Kidney capillary endothelial cell (primary cell): ENCODE measurements around the gene ABCC8.
A peak's percentile ranks its signal among the peaks of the same experiment; 100 is the strongest.

ENCODE experiments used
- DNase-seq: peaks from one replicate; pipeline ENCODE4 v3.0.0-alpha.2; 2018; ENCODE audit warnings: low spot score

ABCC8 gene

DNA sequence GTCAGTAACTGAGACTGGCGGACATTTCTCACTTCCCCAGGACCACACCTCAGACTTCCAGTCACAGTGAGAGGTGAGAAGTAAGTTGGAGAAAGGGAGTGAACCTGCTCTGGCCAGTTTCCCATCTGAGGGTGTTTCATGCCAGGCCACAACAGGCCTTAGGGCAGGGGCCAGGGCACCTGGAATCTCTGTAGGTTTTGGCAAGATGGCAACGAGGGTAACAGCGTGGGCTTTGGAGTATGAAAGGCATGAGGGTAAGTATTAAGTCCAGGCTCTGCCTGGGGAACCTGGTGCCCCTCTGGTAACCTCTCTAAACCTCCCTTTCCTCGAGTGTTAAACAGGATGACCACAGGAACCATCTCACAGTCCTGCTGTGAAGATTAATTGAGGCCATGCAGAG, 28.5 kb upstream of the ABCC8 start:
- no peak for DNase-seq

- peak; percentile 72 for DNase-seq
These were observed 27.9 kb upstream of the ABCC8 start for GRCh38 chr11:17504330-17505107.

DNA sequence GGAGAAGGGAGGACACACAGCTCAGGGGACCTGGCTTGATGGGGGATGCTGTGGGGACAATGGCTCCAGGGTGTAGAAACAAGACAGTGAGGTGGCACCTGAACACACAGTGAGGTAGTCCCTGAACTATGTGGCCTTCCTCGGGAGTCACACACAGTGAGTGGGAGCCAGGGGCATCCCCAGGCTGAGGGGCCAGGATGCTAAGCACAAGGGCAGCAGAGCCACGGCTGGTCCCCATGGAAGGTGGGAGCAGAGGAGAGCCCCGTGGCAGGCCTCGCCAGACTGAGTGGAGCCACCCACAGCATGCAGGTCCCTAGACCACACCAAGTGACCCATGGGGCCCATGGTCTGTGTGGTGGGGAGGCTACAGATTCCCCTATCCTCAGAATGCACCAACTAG, 26.0 kb upstream of the ABCC8 start:
- DNase-seq, result no peak

DNA sequence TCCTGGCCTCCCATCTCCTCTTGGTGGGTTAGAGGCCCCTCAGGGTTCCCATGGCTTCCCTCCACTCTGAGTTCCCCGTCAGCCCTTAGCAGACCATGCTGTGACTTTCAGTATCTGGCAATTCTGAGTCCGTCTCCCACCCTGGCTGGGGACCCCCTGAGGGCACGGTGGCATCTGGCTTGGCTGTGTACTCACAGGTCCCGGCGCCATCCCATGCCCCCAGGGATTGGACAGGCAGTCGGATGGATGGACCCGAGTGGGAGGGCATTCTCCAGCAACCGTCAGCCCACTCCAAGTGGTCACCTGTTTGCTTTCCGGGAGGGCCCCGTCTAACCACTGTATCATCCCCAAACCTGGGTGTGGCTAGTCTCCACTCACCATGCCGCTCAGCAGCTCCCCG, 24.0 kb upstream of the ABCC8 start:
- no peak for DNase-seq

DNA sequence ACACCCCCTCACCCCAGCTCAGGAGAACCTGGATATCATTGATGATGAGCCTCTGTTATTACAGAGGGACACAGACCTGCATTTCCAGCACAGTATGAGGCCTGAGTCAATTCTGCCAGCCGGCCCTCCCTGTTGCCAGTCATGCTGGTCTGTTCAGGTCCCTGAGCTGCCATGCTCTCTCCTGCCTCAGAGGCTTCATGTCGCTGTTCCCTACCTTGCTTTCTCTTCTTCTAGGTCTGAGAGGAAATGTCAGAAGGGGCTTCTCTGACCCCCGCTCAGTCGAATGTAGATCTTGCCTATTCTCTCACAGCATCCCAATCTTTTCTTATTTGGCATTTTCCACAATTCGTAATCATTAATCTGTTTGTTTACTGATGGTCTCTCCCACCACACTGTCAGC, 21.8 kb upstream of the ABCC8 start:
- DNase-seq, result no peak

- no peak for DNase-seq
These were observed 21.4 kb upstream of the ABCC8 start for GRCh38 chr11:17498058-17498457.

DNA sequence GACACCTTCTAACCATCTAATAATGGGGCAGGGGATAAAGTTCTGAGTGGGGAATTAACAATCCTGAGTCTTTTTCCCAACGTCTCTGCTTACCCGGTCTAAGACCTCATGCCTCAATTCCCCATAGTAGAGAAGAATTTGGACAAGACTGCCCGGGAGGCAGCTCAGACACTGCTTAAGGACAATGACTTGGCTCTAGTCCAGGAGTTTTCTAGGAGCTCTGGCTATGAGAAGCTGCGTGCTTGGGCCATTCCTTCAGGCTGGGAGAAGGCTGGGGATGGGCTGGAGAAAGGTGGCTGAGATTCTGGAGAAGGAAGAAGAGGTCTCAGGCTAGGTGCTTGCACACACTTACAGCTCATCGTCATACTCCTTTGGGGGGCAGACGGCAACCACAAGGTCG, 19.8 kb upstream of the ABCC8 start:
- DNase-seq, result peak; percentile 56

DNA sequence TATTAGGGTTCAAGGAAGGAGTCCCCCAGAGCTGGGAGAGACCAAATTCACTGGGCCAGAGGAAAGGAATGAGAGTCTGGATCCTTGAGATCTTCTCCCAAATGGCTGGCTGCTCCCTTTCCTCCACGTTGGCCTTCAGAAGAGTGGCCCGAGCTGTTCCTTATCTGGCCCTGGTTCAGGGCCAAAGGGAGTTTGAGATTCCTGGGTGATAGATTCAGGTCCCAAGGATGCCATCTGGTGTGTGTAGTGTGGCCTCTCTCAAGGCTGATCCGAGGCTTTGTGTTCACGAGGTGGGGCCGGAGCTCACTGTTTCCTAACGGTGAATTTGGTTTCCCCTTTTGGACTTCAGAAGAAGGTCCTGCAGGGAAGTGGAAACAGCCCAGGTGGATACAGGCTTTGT, 17.4 kb upstream of the ABCC8 start:
- DNase-seq, result no peak

GRCh38 chr11:17490938-17491337, 14.3 kb upstream of the ABCC8 start:
- no peak for DNase-seq

DNA sequence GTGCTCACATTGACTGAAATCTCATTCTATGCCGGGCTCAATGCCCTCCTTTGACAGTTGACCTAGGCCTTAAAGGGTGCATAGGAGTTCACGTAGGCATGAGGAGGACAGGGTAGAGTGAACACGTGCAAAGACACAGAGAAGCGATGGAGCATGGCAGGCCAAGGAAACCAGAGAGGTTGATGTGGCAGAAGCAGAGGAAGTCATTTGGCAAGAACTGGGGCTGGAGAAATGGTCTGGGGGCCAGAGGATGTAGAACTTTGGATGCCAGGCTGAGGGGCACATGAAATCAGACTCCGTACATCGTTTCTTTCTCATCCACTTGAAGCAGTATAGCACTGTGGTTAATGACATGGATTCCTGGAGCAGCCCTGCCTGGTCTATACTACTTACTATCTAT, 13.6 kb upstream of the ABCC8 start:
- no peak for DNase-seq

DNA sequence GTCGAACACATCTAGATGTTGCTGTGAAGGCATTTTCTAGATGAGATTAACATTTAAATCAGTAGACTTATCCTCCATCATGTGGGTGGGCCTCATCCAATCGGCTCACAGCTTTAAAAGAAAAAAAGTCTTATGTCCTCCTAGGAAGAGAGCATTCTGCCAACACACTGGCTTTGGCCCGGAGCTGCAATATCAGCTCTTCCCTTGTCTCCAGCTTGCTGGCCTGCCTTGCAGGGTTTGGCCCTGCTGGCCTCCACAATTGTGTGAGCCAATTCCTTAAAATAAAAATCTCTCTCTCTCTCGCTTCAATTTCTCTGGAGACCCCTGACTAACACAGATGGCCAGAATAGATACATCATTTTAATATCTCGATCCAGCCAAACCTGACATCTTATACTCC, 13.1 kb upstream of the ABCC8 start:
- no peak for DNase-seq

- no peak for DNase-seq
These were observed 11.9 kb upstream of the ABCC8 start for GRCh38 chr11:17488563-17488962.

GRCh38 chr11:17486646-17487045, 10.0 kb upstream of the ABCC8 start:
- no peak for DNase-seq

- DNase-seq, result no peak
These were observed 6.9 kb upstream of the ABCC8 start for GRCh38 chr11:17483505-17483904.

DNA sequence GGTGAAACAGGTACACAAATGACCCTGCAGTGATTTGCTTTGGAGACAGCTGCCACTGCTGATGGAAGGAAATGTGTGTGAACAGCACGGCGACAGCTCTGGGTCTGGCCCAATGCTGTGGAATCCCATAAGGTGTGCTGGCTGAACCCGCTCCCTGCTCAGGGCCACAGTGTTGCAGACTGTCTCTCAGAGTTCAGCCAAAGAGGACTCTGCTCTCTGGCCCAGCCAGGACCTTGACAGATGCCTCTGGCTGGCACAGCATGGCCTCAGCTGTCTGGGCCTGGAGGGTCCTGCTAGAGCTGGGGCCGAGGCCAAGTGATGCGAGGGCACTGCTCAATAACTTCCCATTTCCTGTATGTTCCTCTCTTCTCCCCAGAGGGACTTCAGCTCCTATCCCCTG, 5.3 kb upstream of the ABCC8 start:
- DNase-seq, result no peak

DNA sequence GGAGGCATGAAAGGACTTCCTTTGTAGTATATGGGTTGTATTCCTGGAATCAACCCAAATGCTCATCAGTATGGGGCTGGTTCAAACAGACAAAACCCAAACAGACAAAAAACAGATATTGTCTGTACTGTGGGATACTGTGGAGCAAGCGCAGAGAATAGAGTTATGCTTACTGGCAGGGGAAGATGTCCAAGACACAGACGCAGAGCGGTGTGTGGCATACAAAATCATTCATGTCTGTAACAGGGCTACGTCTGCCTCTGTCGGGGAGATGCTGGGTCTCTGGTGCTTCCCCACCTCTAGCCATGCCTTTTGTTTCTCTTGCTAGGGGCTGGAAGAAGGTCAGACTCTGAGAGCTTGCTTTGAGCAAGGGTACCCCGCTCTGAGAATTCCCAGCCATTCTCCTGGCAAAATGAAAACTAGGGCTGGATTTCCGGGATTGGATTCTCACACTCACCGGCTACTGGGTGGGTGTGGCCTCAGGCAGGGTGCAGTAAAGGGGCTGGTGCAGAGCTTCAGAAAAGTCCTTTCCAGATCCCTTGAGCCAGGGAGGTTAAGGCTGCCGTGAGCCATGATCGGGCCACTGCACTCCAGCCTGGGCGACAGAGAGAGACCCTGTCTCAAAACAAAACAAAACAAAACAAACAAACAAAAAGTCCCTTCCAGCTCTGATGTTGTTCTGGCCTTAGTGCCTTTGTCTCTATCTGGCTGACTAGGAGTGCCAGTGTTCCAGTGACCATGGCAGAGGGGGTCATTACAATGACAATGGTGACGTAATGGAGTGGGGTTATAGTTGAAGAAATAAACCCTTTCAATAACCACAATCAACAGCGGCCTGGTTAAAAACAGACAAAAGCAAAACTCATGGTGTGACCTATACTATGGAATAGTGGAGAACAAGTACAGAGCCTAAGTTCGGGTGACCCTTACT, 2.9 kb upstream of the ABCC8 start:
- no peak for DNase-seq

DNA sequence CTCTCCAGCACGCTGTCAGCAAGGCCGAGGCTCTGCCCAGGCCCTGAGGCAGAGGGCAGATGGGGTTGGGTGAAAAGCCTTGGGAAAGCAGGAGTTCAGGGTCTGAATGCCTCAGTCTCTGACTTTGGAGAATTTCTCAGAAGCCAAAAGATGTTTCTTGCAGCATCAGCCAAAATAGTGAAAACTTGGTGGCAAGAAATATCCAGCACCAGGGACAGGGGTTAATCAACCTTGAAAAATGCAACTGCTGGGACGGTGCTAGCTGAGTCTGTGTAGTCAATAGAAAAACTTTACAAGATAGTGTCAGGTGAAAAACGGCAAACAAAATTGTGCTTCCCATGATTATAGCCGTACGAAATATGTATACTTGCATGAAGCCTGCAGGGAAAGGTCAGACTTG, 1.4 kb upstream of the ABCC8 start:
- DNase-seq, result no peak

DNA sequence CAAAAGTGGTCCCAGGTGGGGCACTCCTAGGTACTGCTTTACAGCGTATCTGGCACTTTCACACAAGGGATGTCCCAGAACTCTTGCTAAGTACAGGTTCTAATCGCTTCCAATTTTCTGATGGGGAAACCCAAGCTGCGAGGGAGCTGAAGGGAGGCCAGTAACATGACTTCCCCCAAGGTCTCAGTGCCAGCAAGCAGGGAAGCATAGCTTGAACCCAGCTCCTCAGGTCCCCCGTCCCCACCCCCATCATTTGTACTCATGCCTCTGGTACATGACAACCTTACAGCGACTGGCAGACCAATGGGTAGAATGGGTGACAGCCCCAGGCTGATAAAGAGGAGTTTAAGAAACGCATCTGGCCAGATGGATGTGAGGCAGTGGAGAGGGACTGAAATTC, 716 bp upstream of the ABCC8 start:
- DNase-seq, result no peak

GRCh38 chr11:17477084-17477333, 364 bp upstream of the ABCC8 start:
- DNase-seq, result no peak

GRCh38 chr11:17475666-17476316, 854 bp downstream of the ABCC8 start:
- no peak for DNase-seq

- no peak for DNase-seq
These were observed 3.4 kb downstream of the ABCC8 start for GRCh38 chr11:17473071-17473744.

DNA sequence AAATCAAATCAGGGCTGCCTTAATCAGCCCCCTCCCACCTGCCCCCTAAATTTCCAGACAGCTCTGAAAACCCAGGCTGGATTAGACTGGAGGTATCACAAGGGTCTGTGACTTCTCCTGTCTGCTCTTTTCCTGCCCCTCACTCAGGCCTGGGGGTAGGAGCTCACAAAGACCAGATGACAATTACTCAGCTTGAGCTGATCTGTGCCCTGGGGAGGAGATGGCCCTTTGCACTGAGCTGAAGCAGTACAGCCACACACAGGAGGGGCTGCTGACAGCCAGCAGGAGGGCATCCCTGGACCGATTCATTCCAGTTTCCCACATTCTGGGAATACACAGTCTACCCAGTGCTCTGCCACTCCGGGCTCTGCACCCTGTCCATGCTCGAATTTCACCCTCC, 4.2 kb downstream of the ABCC8 start:
- no peak for DNase-seq

DNA sequence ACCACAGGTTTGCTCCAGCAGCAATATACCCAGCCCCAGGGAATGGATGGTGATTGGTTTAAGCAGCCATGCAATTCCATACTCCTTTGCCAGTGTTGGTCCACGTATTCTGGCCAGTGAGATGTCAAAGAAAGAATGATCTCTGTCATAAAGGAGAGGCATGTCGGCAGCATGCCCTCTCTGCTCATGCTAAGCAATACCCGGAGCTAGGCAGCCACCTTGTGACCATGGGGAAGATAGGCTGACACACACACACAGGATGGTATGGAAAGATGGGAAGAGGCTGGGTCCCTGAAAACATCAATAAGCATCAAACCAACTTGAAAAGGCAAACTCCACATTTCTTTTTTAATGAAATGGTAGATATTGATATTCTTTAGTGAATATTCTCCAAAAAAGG, 5.1 kb downstream of the ABCC8 start:
- no peak for DNase-seq
